Motor neuron (in vitro differentiated cells): ENCODE results near the gene RNF7. TPM values are rescaled to one million over a fixed set of nuclear protein-coding genes. Genes with fewer than 3 reads are reported as not detected.

Source experiments
- ATAC-seq, 8 experiments: fragments of 200-7000 bp; cut with Tn5 transposase; replicated peaks in 6 of 8; 2 replicates each; pipeline ENCODE4 v1.8.0; 2021; ENCODE audit warnings: mild to moderate bottlenecking in 8 of 8, moderate library complexity in 8 of 8
- H3K27ac ChIP-seq, 2 donors: fragments of 250-450 bp; sonication (Bioruptor Pico); 2 replicates each; pipeline ENCODE4 v1.9.0; 2021; ENCODE audit warnings: antibody characterized with exemption in 2 of 2, mild to moderate bottlenecking in 2 of 2, moderate library complexity in 1 of 2
- H3K4me1 ChIP-seq, 2 donors: fragments of 250-450 bp; sonication (Bioruptor Pico); replicated peaks in 1 of 2; 2 replicates each; pipeline ENCODE4 v1.6.1; 2021; ENCODE audit warnings: antibody characterized with exemption in 2 of 2, mild to moderate bottlenecking in 2 of 2, moderate library complexity in 1 of 2
- H3K4me3 ChIP-seq, 5 donors: fragments of 250-450 bp; sonication (Bioruptor Pico); 2 replicates each; pipeline ENCODE4 v1.9.0; 2021; ENCODE audit warnings: antibody characterized with exemption in 5 of 5, mild to moderate bottlenecking in 5 of 5, moderate library complexity in 4 of 5
- WGBS, 10 experiments: fragments of 450-650 bp; shearing (Covaris generic); methylation state at CpG; one replicate each; pipeline ENCODE4 v1.0.0; 2022; 5-methylcytosine and 5-hydroxymethylcytosine counted together
- in situ Hi-C, 9 experiments: fragments of 400-800 bp; cut with MboI; loops; one replicate each; pipeline ENCODE4 v1.15.0; 2021; ENCODE audit warnings: low sequenced_read_pairs in 9 of 9, low pct_unique_long_range_greater_than_20kb in 2 of 9; ENCODE audit not compliant: unreplicated experiment in 9 of 9
- total RNA-seq, 8 experiments: library from RNA; unstranded; fragments of 300-600 nt; gene quantifications; 2 replicates each; pipeline versions ENCODE4 v1.2.3 to v1.2.4, GENCODE V29; 2022

Gene RNF7
- total RNA-seq, 8 experiments from 2014 or later = 70.5 to 140 (median 91.8) TPM

DNA sequence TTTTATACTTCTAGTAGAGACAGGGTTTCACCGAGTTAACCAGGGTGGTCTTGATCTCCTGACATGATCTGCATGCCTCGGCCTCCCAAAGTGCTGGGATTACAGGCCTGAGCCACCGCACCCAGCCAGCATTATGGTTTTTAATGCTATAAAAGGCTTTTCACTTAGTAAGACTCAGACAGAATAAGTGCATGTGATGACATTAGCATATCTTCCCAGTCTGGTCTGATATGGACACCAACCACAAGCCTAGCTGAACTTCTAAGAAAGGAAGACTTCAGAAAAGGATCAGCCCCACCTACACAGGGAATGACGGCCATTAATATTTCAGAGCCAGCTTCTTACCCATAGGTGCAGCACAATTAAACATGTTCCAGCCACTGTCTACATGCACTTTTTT, 52.1 kb downstream of the RNF7 start:
- ATAC-seq = peak in 2 of 8 experiments; percentile 81 to 86
- no peak overlapping the region for H3K4me3 ChIP-seq
- no peak overlapping the region for H3K27ac ChIP-seq
- H3K4me1 ChIP-seq = peaks cover 0 to 1% of the 10 kb centered on the region in 2 donors
- in situ Hi-C loops = no loop called here
- WGBS, 10 experiments = 34 to 100% (median 92%) methylated on average over 1 to 4 of the region's 4 CpGs; no CpG with 5 or more reads in 4 of the 10 experiments

DNA sequence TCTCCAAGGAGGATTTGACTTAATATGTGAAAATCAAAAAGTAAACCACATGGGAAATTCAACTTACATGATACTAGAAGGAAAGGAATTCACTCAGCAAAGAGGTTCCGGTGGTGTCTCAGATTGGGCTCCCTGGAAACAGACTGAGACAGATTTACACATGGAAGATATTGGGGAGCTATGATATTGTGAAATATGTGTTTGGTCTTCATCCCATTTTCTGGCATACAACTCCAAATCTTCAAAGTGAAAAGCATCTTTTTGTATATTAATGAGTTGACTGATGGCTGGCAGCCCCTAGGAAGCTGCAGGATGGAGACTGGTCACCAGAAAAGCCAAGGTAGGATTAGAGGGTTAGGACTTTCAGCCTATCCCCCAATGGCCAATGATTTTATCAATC, 54.4 kb downstream of the RNF7 start:
- WGBS, 10 experiments = 11 to 100% (median 100%) methylated on average over 1 of the region's 1 CpG; no CpG with 5 or more reads in 1 of the 10 experiments
- no peak overlapping the region for H3K27ac ChIP-seq
- peaks cover 15 to 22% of the 10 kb centered on the region in 2 donors for H3K4me1 ChIP-seq
- in situ Hi-C loops = no loop called here
- no peak overlapping the region for H3K4me3 ChIP-seq
- ATAC-seq = no peak

DNA sequence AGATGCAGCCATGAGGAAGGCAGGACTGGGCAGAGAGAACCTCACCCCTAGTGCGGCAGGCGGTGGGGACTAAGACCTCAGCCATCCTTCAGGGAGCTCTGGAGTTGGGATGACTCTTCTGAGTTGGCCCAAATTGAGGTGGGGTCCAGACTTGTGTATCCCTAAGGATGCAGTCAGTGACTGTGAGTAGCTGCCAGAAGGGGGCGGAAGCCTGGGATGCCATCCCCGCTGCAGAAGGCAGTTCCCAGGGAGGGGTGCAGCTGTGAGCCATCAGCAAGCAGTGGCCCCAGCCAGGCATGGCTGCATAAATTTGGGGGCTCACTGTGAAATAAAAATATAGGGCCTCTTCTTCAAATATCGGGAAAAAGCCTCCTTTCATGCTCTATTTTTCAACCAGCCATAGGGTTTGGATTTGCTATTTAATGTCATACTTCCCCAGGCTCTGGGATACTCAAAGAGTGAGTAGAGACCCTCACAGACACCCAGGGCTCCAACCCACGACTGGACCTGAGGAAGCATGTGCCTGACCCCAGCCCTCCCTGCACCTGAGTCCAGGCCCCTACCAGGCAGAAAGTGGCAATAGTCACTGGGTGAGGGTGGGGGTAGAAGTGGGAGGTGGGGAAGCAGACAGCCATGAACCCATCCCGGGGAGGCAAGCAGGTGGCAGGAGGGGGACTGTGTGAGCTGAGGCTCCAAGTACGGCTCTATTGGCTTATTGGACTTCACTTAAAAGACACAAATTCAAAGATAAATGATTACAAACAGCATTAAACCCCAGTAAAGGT, 55.6 kb downstream of the RNF7 start:
- H3K27ac ChIP-seq = no peak overlapping the region
- H3K4me1 ChIP-seq = peaks cover 24 to 34% of the 10 kb centered on the region in 2 donors
- H3K4me3 ChIP-seq = no peak overlapping the region
- 58 to 100% (median 91%) methylated on average over 1 to 5 of the region's 8 CpGs; no CpG with 5 or more reads in 6 of the 10 experiments for WGBS, 10 experiments
- no peak for ATAC-seq
- in situ Hi-C loops = no loop called here

DNA sequence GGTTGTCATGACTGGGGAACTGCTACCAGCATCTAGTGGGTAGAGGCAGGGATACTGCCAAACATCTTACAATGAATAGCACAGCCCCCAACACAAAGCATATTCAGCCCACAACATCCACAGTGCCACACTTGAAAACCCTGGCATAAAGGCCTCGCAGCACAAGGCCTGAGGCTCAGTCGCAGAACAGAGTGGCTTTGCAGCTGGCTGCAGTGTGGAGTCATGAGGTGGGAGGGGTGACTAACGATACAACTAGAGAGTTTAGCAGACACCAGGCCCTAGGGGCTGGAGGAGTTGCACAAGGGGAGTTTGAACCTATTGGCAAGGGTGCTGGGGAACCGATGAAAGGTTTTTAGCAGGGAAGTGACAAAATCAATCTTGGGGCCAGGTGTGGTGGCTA, 57.2 kb downstream of the RNF7 start:
- WGBS, 10 experiments = 20 to 100% (median 66%) methylated on average over 1 to 3 of the region's 4 CpGs; no CpG with 5 or more reads in 5 of the 10 experiments
- peak overlapping the region in 1 of 2 donors; percentile 0 for H3K27ac ChIP-seq
- no peak for ATAC-seq
- H3K4me3 ChIP-seq = no peak overlapping the region
- H3K4me1 ChIP-seq = peaks cover 24 to 37% of the 10 kb centered on the region in 2 donors
- in situ Hi-C loops = no loop called here

DNA sequence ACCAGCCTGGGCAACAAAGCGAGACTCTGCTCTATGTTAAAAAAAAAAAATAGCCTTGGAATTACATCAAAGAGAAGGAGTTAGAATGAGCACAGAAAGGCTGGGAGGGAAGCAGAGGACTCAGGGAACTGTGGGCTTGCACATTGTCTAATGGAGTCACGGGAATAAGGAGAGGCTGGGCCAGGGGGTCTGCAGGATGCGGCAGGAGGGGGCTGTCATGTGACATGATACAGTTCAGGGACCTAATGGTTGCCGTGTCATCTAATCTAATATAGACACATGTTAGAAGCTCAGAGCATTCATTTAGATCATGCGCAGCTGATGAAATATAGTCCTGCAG, 57.6 kb downstream of the RNF7 start:
- WGBS, 10 experiments = 29 to 100% (median 79%) methylated on average over 1 to 4 of the region's 5 CpGs; no CpG with 5 or more reads in 4 of the 10 experiments
- in situ Hi-C loops = no loop called here
- H3K27ac ChIP-seq = peak overlapping the region in 1 of 2 donors; percentile 0
- peaks cover 24 to 37% of the 10 kb centered on the region in 2 donors for H3K4me1 ChIP-seq
- peak in 3 of 8 experiments; percentile 61 to 78 (median 71) for ATAC-seq
- H3K4me3 ChIP-seq = no peak overlapping the region

DNA sequence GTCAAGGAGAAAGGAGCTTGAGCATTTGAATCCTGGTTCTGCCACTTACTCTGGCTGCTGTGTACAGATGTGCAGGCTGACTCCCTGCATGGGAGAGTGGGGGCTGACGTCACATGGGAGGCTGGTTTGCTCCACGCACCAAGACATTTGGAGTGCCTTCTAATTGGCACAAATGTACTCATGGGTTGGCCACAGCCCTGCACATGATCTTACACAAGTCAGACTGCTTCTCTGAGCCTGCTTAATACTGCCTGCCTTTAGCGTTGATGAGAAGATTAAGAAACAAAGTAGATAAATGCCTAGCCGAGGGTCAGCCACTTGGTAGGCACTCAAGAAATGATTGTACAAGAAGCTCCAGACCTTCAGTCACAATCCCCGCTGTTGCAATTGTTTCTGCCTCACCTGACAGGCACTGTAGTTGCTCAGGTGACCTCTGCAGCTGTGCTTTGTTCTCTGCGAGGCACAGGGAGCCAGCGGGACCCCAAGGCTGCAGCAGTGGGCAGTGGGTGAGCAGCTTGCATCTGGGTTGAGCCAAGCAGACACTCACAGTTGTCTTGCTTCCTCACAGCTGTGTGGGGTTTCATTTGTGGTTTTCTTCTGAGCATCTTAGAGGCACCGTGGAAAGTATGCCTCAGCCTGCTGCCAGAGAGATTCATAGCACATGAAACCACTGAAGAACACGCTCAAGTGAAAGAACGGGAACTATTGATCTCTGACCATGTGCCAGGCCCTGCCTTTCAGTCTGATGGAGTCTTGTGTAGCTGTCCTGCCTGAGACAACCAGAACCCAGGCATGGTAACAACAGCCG, 58.2 kb downstream of the RNF7 start:
- H3K4me1 ChIP-seq = peaks cover 24 to 37% of the 10 kb centered on the region in 2 donors
- in situ Hi-C loops = no loop called here
- H3K4me3 ChIP-seq = no peak overlapping the region
- ATAC-seq = peak in 7 of 8 experiments; percentile 33 to 87 (median 65)
- 20 to 100% (median 80%) methylated on average over 1 to 9 of the region's 11 CpGs; no CpG with 5 or more reads in 1 of the 10 experiments for WGBS, 10 experiments
- peak overlapping the region in 1 of 2 donors; percentile 6 for H3K27ac ChIP-seq

Other genes starting within 250 kb of the RNF7 start
- gene GRK7, start 25.1 kb downstream of the RNF7 start, total RNA-seq = under 1 TPM in 3 of 8 experiments, not detected in 5; 0.05 to 0.19 (median 0.08) TPM
- 100 to 1,000 TPM in 2 of 8 experiments, 10 to 100 TPM in 6; 49.5 to 173 (median 65.8) TPM for gene ATP1B3, start 138.3 kb downstream of the RNF7 start, total RNA-seq